WTC11 (cell line): ENCODE measurements around the gene CCDC137. TPM values are rescaled to one million over a fixed set of nuclear protein-coding genes. Genes with fewer than 3 reads are reported as not detected.

Experiments used
- ATAC-seq: fragments of 200-7000 bp; cut with Tn5 transposase; 2 replicates; pipeline ENCODE4 v1.10.0; 2021; ENCODE audit warnings: mild to moderate bottlenecking, moderate library complexity
- CTCF ChIA-PET: fragments of 300-600 bp; sonication (Branson Sonifier 250); formaldehyde crosslinking; loops from one replicate; lab custom pipeline; 2021; ENCODE audit warnings: antibody characterized with exemption; lab: Charles Lee
- POLR2A ChIA-PET: fragments of 350-600 bp; sonication (Branson Sonifier 250); formaldehyde crosslinking; loops from one replicate; lab custom pipeline; 2021; ENCODE audit warnings: antibody characterized with exemption; lab: Charles Lee
- DNase-seq: peaks from one replicate; pipeline ENCODE4 v3.0.0; 2021; ENCODE audit warnings: low spot score
- H3K27ac Mint-ChIP-seq: 2 replicates; pipeline ENCODE4 v1.8.0; 2021; ENCODE audit warnings: mixed read lengths
- H3K27me3 Mint-ChIP-seq: 2 replicates; pipeline ENCODE4 v1.8.0; 2021; ENCODE audit warnings: low read depth, mild to moderate bottlenecking, moderate library complexity, mixed read lengths
- H3K36me3 Mint-ChIP-seq: 2 replicates; pipeline ENCODE4 v1.8.0; 2021; ENCODE audit warnings: mixed read lengths
- H3K4me1 Mint-ChIP-seq: 2 replicates; pipeline ENCODE4 v1.8.0; 2022; ENCODE audit warnings: mixed read lengths
- H3K4me3 Mint-ChIP-seq: 2 replicates; pipeline ENCODE4 v1.8.0; 2021; ENCODE audit warnings: mild to moderate bottlenecking, moderate library complexity, mixed read lengths
- H3K9me3 Mint-ChIP-seq: 2 replicates; pipeline ENCODE4 v1.8.0; 2021; ENCODE audit warnings: mixed read lengths
- ESRRA ChIP-seq: sonication (generic); formaldehyde crosslinking; IDR thresholded peaks from 2 replicates; pipeline ENCODE4 v1.8.1; 2022; ENCODE audit warnings: mild to moderate bottlenecking, missing genetic modification reagents, borderline replicate concordance
- FOXJ3 ChIP-seq: sonication (generic); formaldehyde crosslinking; IDR thresholded peaks from 2 replicates; pipeline ENCODE4 v1.9.0; 2021; ENCODE audit warnings: missing genetic modification reagents, mild to moderate bottlenecking, borderline replicate concordance
- JAZF1 ChIP-seq: fragments of 250-450 bp; sonication (Bioruptor Pico); IDR thresholded peaks from 2 replicates; pipeline ENCODE4 v1.9.0; 2021; ENCODE audit warnings: moderate library complexity, mild to moderate bottlenecking, inconsistent platforms
- NR3C1 ChIP-seq: sonication (generic); formaldehyde crosslinking; conservative IDR thresholded peaks from 2 replicates; pipeline ENCODE4 v1.8.1; 2023; ENCODE audit warnings: low read depth, mild to moderate bottlenecking, missing genetic modification reagents
- TP53 ChIP-seq: sonication (generic); formaldehyde crosslinking; IDR thresholded peaks from 2 replicates; pipeline ENCODE4 v1.8.1; 2023; ENCODE audit warnings: mild to moderate bottlenecking, missing genetic modification reagents
- ZNF138 ChIP-seq: sonication (generic); formaldehyde crosslinking; conservative IDR thresholded peaks from 2 replicates; pipeline ENCODE4 v1.8.1; 2022; ENCODE audit warnings: mild to moderate bottlenecking, moderate library complexity, missing genetic modification reagents
- ZNF423 ChIP-seq: fragments of 250-450 bp; sonication (Bioruptor Pico); IDR thresholded peaks from 2 replicates; pipeline ENCODE4 v2.1.2; 2022; ENCODE audit warnings: mild to moderate bottlenecking, moderate library complexity
- ZNF671 ChIP-seq: fragments of 250-450 bp; sonication (Bioruptor Pico); IDR thresholded peaks from 2 replicates; pipeline ENCODE4 v1.8.0; 2021; ENCODE audit warnings: mild to moderate bottlenecking
- total RNA-seq: library from RNA; stranded (reverse); gene quantifications from 3 replicates; pipeline ENCODE4 v1.2.3, GENCODE V29; 2021
- TF ChIP-seq, protein P1 (sequence below): sonication (generic); formaldehyde crosslinking; IDR thresholded peaks from 2 replicates; pipeline ENCODE4 v1.8.0; 2022; ENCODE audit warnings: missing genetic modification reagents
- TF ChIP-seq, protein P2 (sequence below): fragments of 250-450 bp; sonication (Bioruptor Pico); IDR thresholded peaks from 2 replicates; pipeline ENCODE4 v1.9.0; 2021; ENCODE audit warnings: moderate library complexity, mild to moderate bottlenecking, inconsistent platforms, borderline replicate concordance
- TF ChIP-seq, protein P3 (sequence below): sonication (generic); formaldehyde crosslinking; IDR thresholded peaks from 2 replicates; pipeline ENCODE4 v1.8.1; 2022; ENCODE audit warnings: low read depth, missing genetic modification reagents, borderline replicate concordance
- TF ChIP-seq, protein P4 (sequence below): sonication (generic); formaldehyde crosslinking; IDR thresholded peaks from 2 replicates; pipeline ENCODE4 v1.8.1; 2023; ENCODE audit warnings: mild to moderate bottlenecking, missing genetic modification reagents
- TF ChIP-seq, protein P5 (sequence below): sonication (generic); formaldehyde crosslinking; IDR thresholded peaks from 2 replicates; pipeline ENCODE4 v1.8.0; 2022; ENCODE audit warnings: mild to moderate bottlenecking, missing genetic modification reagents

CCDC137 gene
- total RNA-seq, 1 experiment from 2014 or later, result 36.8 TPM

GRCh38 chr17:81644976-81645952 is 21.3 kb upstream of the CCDC137 start:
- DNase-seq (no peak), ATAC-seq (no peak)
- Mint-ChIP-seq H3K36me3 (no peaks in the 10 kb centered on the region), H3K9me3 (no peaks in the 10 kb centered on the region), H3K4me1 (peaks cover 12% of the 10 kb centered on the region), H3K27ac (no peak overlapping the region), H3K27me3 (peaks cover 37% of the 10 kb centered on the region), H3K4me3 (no peak overlapping the region)
- TF ChIP-seq ZNF138 (no peak), FOXJ3 (no peak), ZNF671 (CRISPR knock-in tag) (no peak), ZNF423 (no peak), ESRRA (CRISPR knock-in tag) (no peak), JAZF1 (no peak), TP53 (no peak)
- TF ChIP-seq, protein P1, sequence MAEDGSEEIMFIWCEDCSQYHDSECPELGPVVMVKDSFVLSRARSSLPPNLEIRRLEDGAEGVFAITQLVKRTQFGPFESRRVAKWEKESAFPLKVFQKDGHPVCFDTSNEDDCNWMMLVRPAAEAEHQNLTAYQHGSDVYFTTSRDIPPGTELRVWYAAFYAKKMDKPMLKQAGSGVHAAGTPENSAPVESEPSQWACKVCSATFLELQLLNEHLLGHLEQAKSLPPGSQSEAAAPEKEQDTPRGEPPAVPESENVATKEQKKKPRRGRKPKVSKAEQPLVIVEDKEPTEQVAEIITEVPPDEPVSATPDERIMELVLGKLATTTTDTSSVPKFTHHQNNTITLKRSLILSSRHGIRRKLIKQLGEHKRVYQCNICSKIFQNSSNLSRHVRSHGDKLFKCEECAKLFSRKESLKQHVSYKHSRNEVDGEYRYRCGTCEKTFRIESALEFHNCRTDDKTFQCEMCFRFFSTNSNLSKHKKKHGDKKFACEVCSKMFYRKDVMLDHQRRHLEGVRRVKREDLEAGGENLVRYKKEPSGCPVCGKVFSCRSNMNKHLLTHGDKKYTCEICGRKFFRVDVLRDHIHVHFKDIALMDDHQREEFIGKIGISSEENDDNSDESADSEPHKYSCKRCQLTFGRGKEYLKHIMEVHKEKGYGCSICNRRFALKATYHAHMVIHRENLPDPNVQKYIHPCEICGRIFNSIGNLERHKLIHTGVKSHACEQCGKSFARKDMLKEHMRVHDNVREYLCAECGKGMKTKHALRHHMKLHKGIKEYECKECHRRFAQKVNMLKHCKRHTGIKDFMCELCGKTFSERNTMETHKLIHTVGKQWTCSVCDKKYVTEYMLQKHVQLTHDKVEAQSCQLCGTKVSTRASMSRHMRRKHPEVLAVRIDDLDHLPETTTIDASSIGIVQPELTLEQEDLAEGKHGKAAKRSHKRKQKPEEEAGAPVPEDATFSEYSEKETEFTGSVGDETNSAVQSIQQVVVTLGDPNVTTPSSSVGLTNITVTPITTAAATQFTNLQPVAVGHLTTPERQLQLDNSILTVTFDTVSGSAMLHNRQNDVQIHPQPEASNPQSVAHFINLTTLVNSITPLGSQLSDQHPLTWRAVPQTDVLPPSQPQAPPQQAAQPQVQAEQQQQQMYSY (CRISPR knock-in tag), result no peak
- TF ChIP-seq, protein P2, sequence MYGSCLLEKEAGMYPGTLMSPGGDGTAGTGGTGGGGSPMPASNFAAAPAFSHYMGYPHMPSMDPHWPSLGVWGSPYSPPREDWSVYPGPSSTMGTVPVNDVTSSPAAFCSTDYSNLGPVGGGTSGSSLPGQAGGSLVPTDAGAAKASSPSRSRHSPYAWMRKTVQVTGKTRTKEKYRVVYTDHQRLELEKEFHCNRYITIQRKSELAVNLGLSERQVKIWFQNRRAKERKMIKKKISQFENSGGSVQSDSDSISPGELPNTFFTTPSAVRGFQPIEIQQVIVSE (CRISPR knock-in tag), result no peak
- TF ChIP-seq, protein P3, sequence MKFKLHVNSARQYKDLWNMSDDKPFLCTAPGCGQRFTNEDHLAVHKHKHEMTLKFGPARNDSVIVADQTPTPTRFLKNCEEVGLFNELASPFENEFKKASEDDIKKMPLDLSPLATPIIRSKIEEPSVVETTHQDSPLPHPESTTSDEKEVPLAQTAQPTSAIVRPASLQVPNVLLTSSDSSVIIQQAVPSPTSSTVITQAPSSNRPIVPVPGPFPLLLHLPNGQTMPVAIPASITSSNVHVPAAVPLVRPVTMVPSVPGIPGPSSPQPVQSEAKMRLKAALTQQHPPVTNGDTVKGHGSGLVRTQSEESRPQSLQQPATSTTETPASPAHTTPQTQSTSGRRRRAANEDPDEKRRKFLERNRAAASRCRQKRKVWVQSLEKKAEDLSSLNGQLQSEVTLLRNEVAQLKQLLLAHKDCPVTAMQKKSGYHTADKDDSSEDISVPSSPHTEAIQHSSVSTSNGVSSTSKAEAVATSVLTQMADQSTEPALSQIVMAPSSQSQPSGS (CRISPR knock-in tag), result no peak
- TF ChIP-seq, protein P4, sequence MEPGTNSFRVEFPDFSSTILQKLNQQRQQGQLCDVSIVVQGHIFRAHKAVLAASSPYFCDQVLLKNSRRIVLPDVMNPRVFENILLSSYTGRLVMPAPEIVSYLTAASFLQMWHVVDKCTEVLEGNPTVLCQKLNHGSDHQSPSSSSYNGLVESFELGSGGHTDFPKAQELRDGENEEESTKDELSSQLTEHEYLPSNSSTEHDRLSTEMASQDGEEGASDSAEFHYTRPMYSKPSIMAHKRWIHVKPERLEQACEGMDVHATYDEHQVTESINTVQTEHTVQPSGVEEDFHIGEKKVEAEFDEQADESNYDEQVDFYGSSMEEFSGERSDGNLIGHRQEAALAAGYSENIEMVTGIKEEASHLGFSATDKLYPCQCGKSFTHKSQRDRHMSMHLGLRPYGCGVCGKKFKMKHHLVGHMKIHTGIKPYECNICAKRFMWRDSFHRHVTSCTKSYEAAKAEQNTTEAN, result no peak
- TF ChIP-seq, protein P5, sequence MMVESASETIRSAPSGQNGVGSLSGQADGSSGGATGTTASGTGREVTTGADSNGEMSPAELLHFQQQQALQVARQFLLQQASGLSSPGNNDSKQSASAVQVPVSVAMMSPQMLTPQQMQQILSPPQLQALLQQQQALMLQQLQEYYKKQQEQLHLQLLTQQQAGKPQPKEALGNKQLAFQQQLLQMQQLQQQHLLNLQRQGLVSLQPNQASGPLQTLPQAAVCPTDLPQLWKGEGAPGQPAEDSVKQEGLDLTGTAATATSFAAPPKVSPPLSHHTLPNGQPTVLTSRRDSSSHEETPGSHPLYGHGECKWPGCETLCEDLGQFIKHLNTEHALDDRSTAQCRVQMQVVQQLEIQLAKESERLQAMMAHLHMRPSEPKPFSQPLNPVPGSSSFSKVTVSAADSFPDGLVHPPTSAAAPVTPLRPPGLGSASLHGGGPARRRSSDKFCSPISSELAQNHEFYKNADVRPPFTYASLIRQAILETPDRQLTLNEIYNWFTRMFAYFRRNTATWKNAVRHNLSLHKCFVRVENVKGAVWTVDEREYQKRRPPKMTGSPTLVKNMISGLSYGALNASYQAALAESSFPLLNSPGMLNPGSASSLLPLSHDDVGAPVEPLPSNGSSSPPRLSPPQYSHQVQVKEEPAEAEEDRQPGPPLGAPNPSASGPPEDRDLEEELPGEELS (CRISPR knock-in tag), result no peak
- POLR2A ChIA-PET, result no interaction called here
- CTCF ChIA-PET, result no interaction called here

GRCh38 chr17:81646869-81647600 is 19.5 kb upstream of the CCDC137 start:
- ChIA-PET POLR2A (interaction anchor here (0.7 to 1.4 kb wide), 2 partner anchors 10 to 388 kb away, joined by 4 to 6 read pairs; partner anchors contain the start of genes NPLOC4 and TSPAN10), CTCF (interaction anchor here (1.4 to 2.0 kb wide), 2 partner anchors 21 to 64 kb away, joined by 3 to 5 read pairs; no protein-coding TSS in a partner anchor)
- DNase-seq (no peak), ATAC-seq (peak; percentile 14)
- TF ChIP-seq NR3C1 (CRISPR knock-in tag), result no peak
- H3K4me3 Mint-ChIP-seq, result peak overlapping the region; percentile 55
- H3K36me3 Mint-ChIP-seq, result no peaks in the 10 kb centered on the region
- peaks cover 16% of the 10 kb centered on the region for H3K4me1 Mint-ChIP-seq
- H3K27ac Mint-ChIP-seq, result no peak overlapping the region
- H3K27me3 Mint-ChIP-seq, result peaks cover 42% of the 10 kb centered on the region
- no peaks in the 10 kb centered on the region for H3K9me3 Mint-ChIP-seq
